ENCODE data around the gene SAMHD1.

The SAMHD1 gene

DNA sequence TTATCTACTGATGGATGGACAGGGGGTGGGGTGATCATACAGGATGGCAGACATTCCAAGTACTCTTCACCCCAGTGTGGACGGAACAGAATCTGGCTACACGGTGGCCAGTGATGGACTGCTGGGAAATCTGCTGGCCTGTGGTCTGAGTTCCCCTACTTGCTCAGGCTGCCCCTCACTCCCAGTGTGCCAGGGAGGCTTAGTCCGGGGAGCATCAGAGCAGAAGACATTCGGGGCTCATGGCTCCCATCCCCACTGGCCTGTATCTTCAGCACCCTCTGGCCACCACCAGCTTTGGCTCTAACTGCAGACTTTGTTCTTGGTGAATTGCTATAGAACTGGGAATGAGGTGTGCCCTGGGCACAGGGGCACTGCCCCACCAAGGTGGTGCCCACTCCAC lies 60.3 kb downstream of the SAMHD1 start:
- H3K27ac ChIP-seq (ENCODE audit: low read depth, low read length, poor library complexity, severe bottlenecking), result no peak overlapping the region
- peaks cover 9% of the 10 kb centered on the region for H3K4me1 ChIP-seq (ENCODE audit: insufficient read depth, low read length, severe bottlenecking)
- no peaks in the 10 kb centered on the region for H3F3A ChIP-seq (ENCODE audit: insufficient read depth, low read length)
- no peak overlapping the region for H3K4me2 ChIP-seq (ENCODE audit: low read length)
- no peaks in the 10 kb centered on the region for H4K20me1 ChIP-seq (ENCODE audit: insufficient read depth, low read length)
- H3K79me2 ChIP-seq (ENCODE audit: insufficient read depth, low read length), result no peaks in the 10 kb centered on the region
- H3K9ac ChIP-seq (ENCODE audit: low read length), result no peak overlapping the region
- no peaks in the 10 kb centered on the region for H3K9me2 ChIP-seq (ENCODE audit: low read depth, low read length)
- H2AFZ ChIP-seq (ENCODE audit: low read length), result no peak overlapping the region
- H3K36me3 ChIP-seq (ENCODE audit: insufficient read depth, low read length), result no peaks in the 10 kb centered on the region; the same call in 1 of the 2 replicates
- H3K4me3 ChIP-seq (ENCODE audit: low read depth, low read length, poor library complexity, severe bottlenecking), result no peak overlapping the region
- no peaks in the 10 kb centered on the region for H3K27me3 ChIP-seq (ENCODE audit: insufficient read depth, low read length)
- no peak for TF ChIP-seq EZH2 (IDR thresholded peaks at IDR 0.05; ENCODE audit: borderline replicate concordance, low read length)
- TF ChIP-seq, protein P1, sequence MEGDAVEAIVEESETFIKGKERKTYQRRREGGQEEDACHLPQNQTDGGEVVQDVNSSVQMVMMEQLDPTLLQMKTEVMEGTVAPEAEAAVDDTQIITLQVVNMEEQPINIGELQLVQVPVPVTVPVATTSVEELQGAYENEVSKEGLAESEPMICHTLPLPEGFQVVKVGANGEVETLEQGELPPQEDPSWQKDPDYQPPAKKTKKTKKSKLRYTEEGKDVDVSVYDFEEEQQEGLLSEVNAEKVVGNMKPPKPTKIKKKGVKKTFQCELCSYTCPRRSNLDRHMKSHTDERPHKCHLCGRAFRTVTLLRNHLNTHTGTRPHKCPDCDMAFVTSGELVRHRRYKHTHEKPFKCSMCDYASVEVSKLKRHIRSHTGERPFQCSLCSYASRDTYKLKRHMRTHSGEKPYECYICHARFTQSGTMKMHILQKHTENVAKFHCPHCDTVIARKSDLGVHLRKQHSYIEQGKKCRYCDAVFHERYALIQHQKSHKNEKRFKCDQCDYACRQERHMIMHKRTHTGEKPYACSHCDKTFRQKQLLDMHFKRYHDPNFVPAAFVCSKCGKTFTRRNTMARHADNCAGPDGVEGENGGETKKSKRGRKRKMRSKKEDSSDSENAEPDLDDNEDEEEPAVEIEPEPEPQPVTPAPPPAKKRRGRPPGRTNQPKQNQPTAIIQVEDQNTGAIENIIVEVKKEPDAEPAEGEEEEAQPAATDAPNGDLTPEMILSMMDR (IDR thresholded peaks at IDR 0.05; ENCODE audit: low read length), result no peak
- no peaks in the 10 kb centered on the region for H3K9me3 ChIP-seq (ENCODE audit: low read length)

GRCh38 chr20:36890586-36890985 lies 60.9 kb downstream of the SAMHD1 start:
- no peaks in the 10 kb centered on the region for H3K9me2 ChIP-seq (ENCODE audit: low read depth, low read length)
- H3K4me2 ChIP-seq (ENCODE audit: low read length), result no peak overlapping the region
- no peak overlapping the region for H3K9ac ChIP-seq (ENCODE audit: low read length)
- H3K4me1 ChIP-seq (ENCODE audit: insufficient read depth, low read length, severe bottlenecking), result peaks cover 9% of the 10 kb centered on the region
- H3K9me3 ChIP-seq (ENCODE audit: low read length), result no peaks in the 10 kb centered on the region
- no peak for TF ChIP-seq EZH2 (IDR thresholded peaks at IDR 0.05; ENCODE audit: borderline replicate concordance, low read length)
- TF ChIP-seq, protein P1 (IDR thresholded peaks at IDR 0.05; ENCODE audit: low read length), result no peak
- no peaks in the 10 kb centered on the region for H3K79me2 ChIP-seq (ENCODE audit: insufficient read depth, low read length)
- no peak overlapping the region for H3K27ac ChIP-seq (ENCODE audit: low read depth, low read length, poor library complexity, severe bottlenecking)
- no peak overlapping the region for H3K4me3 ChIP-seq (ENCODE audit: low read depth, low read length, poor library complexity, severe bottlenecking)
- no peaks in the 10 kb centered on the region for H4K20me1 ChIP-seq (ENCODE audit: insufficient read depth, low read length)
- H3F3A ChIP-seq (ENCODE audit: insufficient read depth, low read length), result no peaks in the 10 kb centered on the region
- no peaks in the 10 kb centered on the region for H3K27me3 ChIP-seq (ENCODE audit: insufficient read depth, low read length)
- H2AFZ ChIP-seq (ENCODE audit: low read length), result no peak overlapping the region
- no peaks in the 10 kb centered on the region; the same call in 1 of the 2 replicates for H3K36me3 ChIP-seq (ENCODE audit: insufficient read depth, low read length)

GRCh38 chr20:36888880-36889516 lies 62.5 kb downstream of the SAMHD1 start:
- no peak for TF ChIP-seq EZH2 (IDR thresholded peaks at IDR 0.05; ENCODE audit: borderline replicate concordance, low read length)
- TF ChIP-seq, protein P1 (IDR thresholded peaks at IDR 0.05; ENCODE audit: low read length), result no peak
- Histone ChIP-seq H3K4me2 (ENCODE audit: low read length) (no peak overlapping the region), H3K9me3 (ENCODE audit: low read length) (no peaks in the 10 kb centered on the region), H3K9me2 (ENCODE audit: low read depth, low read length) (no peaks in the 10 kb centered on the region), H3K36me3 (ENCODE audit: insufficient read depth, low read length) (no peaks in the 10 kb centered on the region; the same call in 1 of the 2 replicates), H3K9ac (ENCODE audit: low read length) (no peak overlapping the region), H3K27me3 (ENCODE audit: insufficient read depth, low read length) (no peaks in the 10 kb centered on the region), H3K4me3 (ENCODE audit: low read depth, low read length, poor library complexity, severe bottlenecking) (no peak overlapping the region), H3K27ac (ENCODE audit: low read depth, low read length, poor library complexity, severe bottlenecking) (no peak overlapping the region), H3K4me1 (ENCODE audit: insufficient read depth, low read length, severe bottlenecking) (peaks cover 9% of the 10 kb centered on the region), H4K20me1 (ENCODE audit: insufficient read depth, low read length) (no peaks in the 10 kb centered on the region), H3K79me2 (ENCODE audit: insufficient read depth, low read length) (no peaks in the 10 kb centered on the region), H3F3A (ENCODE audit: insufficient read depth, low read length) (no peaks in the 10 kb centered on the region), H2AFZ (ENCODE audit: low read length) (no peak overlapping the region)
